Fibroblast of lung (primary cell): ENCODE results near the gene RDH5.

Experiments
- EZH2 ChIP-seq: IDR thresholded peaks from 2 replicates; pipeline ENCODE4 v1.5.1; 2012; ENCODE audit warnings: low read length, control low read depth, mild to moderate bottlenecking; ENCODE audit errors: missing control alignments
- TF ChIP-seq, protein P1 (sequence below), 2 donors: IDR thresholded peaks in 1 of 2; conservative IDR thresholded peaks in 1 of 2; 1 replicate in 1 of 2; 2 replicates in 1 of 2; pipeline ENCODE4 v1.5.1; 2011 to 2012; ENCODE audit warnings: low read length in 2 of 2, control low read depth in 1 of 2, inconsistent platforms in 1 of 2, low read depth in 1 of 2, mild to moderate bottlenecking in 1 of 2

DNA sequence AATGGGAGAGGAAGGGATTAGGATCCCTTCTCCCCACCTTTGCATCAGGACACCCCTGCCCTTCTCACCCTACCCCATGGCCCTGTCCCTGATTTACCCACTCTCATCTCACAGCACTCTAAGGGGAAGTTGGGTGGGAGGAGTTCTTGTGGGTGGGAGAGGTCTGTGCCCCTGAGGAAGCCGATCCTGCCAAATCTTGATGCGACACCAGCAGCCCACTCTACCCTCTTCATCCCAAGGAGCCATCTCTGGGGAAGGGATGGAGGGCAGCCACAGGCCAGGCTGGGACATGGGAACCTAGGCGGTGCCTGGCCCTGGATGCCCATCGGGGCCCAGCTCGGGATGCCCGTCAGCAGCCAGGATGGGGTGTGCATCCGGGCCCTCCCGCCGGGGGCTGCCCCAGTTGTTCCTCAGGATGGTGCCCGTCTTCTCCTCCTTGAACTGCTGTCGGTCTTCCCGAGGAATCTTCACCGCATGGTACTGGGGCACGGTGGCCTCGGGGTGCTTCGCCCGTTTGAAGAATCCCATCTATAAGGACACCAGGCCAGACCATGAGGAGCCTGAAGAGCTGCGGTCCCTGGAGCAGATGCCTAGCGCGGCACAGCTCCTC lies 35.3 kb upstream of the RDH5 start:
- TF ChIP-seq, protein P1, sequence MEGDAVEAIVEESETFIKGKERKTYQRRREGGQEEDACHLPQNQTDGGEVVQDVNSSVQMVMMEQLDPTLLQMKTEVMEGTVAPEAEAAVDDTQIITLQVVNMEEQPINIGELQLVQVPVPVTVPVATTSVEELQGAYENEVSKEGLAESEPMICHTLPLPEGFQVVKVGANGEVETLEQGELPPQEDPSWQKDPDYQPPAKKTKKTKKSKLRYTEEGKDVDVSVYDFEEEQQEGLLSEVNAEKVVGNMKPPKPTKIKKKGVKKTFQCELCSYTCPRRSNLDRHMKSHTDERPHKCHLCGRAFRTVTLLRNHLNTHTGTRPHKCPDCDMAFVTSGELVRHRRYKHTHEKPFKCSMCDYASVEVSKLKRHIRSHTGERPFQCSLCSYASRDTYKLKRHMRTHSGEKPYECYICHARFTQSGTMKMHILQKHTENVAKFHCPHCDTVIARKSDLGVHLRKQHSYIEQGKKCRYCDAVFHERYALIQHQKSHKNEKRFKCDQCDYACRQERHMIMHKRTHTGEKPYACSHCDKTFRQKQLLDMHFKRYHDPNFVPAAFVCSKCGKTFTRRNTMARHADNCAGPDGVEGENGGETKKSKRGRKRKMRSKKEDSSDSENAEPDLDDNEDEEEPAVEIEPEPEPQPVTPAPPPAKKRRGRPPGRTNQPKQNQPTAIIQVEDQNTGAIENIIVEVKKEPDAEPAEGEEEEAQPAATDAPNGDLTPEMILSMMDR (conservative IDR thresholded peaks at IDR 0.05 in 1 of 2, IDR thresholded peaks at IDR 0.05 in 1 of 2; ENCODE audit: low read depth in 1 of 2, low read length in 2 of 2): no peak
- no peak for TF ChIP-seq EZH2
